Measurements from ENCODE around the gene CSNK1D.

Gene CSNK1D

DNA sequence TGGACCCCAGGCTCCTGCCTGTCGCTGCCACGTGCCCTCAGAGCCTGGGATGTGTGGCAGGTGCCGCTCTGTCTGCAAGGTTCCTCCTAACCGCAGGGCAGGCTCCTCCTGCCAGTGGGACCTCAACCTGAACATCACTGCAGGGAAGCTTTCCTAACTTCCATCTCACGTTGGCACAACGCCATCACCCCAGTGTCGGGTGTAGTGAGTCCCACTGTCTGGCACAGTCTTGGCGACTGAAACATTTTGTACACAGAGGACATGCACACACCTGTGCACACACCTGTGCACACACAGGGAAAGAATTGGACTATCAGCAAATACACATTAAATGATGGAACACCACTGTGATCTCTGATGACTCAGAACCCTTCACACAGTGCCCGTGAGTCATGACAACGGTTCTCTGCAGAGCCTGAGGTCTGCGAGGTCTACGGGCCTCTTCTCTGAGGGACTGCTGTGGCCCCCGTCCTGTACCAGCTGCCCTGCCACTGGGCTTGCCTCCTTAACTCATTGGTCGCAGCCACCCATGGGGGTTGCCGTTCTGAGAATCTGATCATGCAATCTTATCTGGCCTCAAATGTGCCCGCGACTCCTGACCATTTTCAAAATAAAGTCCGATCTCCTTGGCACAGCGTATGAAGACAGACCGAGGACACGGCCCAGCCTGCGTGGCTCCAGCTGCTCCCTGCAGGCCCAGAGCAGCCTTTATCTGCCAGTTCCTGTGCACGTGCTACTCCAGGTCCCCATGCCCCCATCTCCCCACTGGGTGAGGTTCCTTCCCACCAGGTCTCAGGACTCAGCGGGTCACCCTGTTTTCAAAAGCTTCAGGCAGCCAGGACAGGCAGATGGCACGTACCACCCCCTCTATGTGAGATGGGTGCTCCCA is 68.4 kb downstream of the CSNK1D start:
- TF ChIP-seq, protein P1, sequence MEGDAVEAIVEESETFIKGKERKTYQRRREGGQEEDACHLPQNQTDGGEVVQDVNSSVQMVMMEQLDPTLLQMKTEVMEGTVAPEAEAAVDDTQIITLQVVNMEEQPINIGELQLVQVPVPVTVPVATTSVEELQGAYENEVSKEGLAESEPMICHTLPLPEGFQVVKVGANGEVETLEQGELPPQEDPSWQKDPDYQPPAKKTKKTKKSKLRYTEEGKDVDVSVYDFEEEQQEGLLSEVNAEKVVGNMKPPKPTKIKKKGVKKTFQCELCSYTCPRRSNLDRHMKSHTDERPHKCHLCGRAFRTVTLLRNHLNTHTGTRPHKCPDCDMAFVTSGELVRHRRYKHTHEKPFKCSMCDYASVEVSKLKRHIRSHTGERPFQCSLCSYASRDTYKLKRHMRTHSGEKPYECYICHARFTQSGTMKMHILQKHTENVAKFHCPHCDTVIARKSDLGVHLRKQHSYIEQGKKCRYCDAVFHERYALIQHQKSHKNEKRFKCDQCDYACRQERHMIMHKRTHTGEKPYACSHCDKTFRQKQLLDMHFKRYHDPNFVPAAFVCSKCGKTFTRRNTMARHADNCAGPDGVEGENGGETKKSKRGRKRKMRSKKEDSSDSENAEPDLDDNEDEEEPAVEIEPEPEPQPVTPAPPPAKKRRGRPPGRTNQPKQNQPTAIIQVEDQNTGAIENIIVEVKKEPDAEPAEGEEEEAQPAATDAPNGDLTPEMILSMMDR (IDR thresholded peaks at IDR 0.05; ENCODE audit: borderline replicate concordance, extremely low read depth, low read length, poor library complexity, severe bottlenecking) = no peak
- no peak for TF ChIP-seq EZH2 (IDR thresholded peaks at IDR 0.05; ENCODE audit: borderline replicate concordance, low read depth, low read length, severe bottlenecking)
- Histone ChIP-seq H3K27ac (ENCODE audit: low read length) (no peak overlapping the region), H2AFZ (ENCODE audit: low read depth, low read length) (no peak overlapping the region), H3K9ac (ENCODE audit: low read depth, low read length) (no peak overlapping the region), H3K4me3 (ENCODE audit: low read depth in 1 of 2, low read length in 2 of 2) (no peak overlapping the region), H3K27me3 (ENCODE audit: insufficient read depth, low read length, poor library complexity) (no peaks in the 10 kb centered on the region), H3K4me2 (ENCODE audit: insufficient read depth, low read length) (no peak overlapping the region), H3K79me2 (ENCODE audit: insufficient read depth, low read length) (peaks cover 14% of the 10 kb centered on the region), H3K36me3 (ENCODE audit: insufficient read depth, low read length) (peaks cover 21% of the 10 kb centered on the region), H3K4me1 (ENCODE audit: insufficient read depth, low read length) (peaks cover 24% of the 10 kb centered on the region), H4K20me1 (ENCODE audit: insufficient read depth, low read length) (peaks cover 24% of the 10 kb centered on the region), H3K9me3 (ENCODE audit: insufficient read depth, low read length, severe bottlenecking) (no peaks in the 10 kb centered on the region)
- DNase-seq (no peak), ATAC-seq (ENCODE audit: insufficient read depth, low read depth) (no peak)

DNA sequence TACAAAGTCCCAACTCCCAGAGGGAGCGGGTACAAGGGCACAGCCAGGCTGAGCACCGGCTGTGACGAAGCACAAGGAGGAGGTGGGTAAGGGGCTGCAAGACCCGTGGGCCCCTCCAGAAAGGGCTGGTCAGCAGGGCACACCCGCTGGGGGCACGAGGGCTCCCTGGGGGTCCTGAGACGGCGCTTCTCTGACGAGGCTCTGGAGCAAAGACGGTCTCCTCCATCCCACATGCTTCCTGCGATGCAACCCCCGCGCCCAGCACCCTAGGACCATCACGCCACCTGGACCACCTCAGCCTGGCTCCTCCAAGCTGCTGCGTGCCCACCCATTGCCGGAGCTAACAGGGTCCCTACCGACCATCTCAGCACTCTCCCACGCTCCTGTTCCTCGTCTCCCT is 69.6 kb downstream of the CSNK1D start:
- DNase-seq = no peak
- no peak overlapping the region for H3K4me2 ChIP-seq (ENCODE audit: insufficient read depth, low read length)
- no peaks in the 10 kb centered on the region for H3K9me3 ChIP-seq (ENCODE audit: insufficient read depth, low read length, severe bottlenecking)

DNA sequence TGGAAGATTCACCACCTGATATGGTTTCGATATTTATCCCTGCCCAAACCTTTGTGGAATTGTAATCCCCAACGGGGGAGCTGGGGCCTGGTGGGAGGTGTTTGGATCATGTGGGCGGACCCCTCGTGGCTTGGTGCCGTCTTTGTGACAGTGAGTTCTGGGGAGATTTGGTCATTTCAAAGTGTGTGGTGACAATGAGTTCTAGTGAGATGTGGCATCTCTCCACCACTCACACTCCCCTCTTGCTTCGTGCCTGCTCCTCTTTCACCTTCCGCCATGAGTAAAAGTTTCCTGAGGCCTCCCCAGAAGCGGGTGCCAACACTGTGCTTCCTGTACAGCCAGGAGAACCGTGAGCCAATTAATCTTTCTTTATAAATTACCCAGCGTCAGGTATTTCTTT is 70.5 kb downstream of the CSNK1D start:
- TF ChIP-seq, protein P1 (IDR thresholded peaks at IDR 0.05; ENCODE audit: borderline replicate concordance, extremely low read depth, low read length, poor library complexity, severe bottlenecking) = no peak
- no peak for TF ChIP-seq EZH2 (IDR thresholded peaks at IDR 0.05; ENCODE audit: borderline replicate concordance, low read depth, low read length, severe bottlenecking)
- Histone ChIP-seq H4K20me1 (ENCODE audit: insufficient read depth, low read length) (peaks cover 31% of the 10 kb centered on the region), H2AFZ (ENCODE audit: low read depth, low read length) (no peak overlapping the region), H3K27me3 (ENCODE audit: insufficient read depth, low read length, poor library complexity) (no peaks in the 10 kb centered on the region), H3K9me3 (ENCODE audit: insufficient read depth, low read length, severe bottlenecking) (no peaks in the 10 kb centered on the region), H3K79me2 (ENCODE audit: insufficient read depth, low read length) (peaks cover 16% of the 10 kb centered on the region), H3K4me3 (ENCODE audit: low read depth in 1 of 2, low read length in 2 of 2) (no peak overlapping the region), H3K27ac (ENCODE audit: low read length) (no peak overlapping the region), H3K9ac (ENCODE audit: low read depth, low read length) (no peak overlapping the region), H3K36me3 (ENCODE audit: insufficient read depth, low read length) (peaks cover 38% of the 10 kb centered on the region), H3K4me1 (ENCODE audit: insufficient read depth, low read length) (peaks cover 32% of the 10 kb centered on the region), H3K4me2 (ENCODE audit: insufficient read depth, low read length) (no peak overlapping the region)
- ATAC-seq (ENCODE audit: insufficient read depth, low read depth) (no peak), DNase-seq (no peak)

More for the DNA sequence above, 69.6 kb downstream of the CSNK1D start:
- Histone ChIP-seq H3K79me2 (ENCODE audit: insufficient read depth, low read length) (peaks cover 16% of the 10 kb centered on the region), H3K36me3 (ENCODE audit: insufficient read depth, low read length) (peaks cover 33% of the 10 kb centered on the region), H4K20me1 (ENCODE audit: insufficient read depth, low read length) (peaks cover 31% of the 10 kb centered on the region), H3K4me1 (ENCODE audit: insufficient read depth, low read length) (peaks cover 32% of the 10 kb centered on the region), H3K27ac (ENCODE audit: low read length) (no peak overlapping the region), H3K27me3 (ENCODE audit: insufficient read depth, low read length, poor library complexity) (no peaks in the 10 kb centered on the region), H2AFZ (ENCODE audit: low read depth, low read length) (no peak overlapping the region), H3K9ac (ENCODE audit: low read depth, low read length) (no peak overlapping the region), H3K4me3 (ENCODE audit: low read depth in 1 of 2, low read length in 2 of 2) (no peak overlapping the region)
- TF ChIP-seq, protein P1 (IDR thresholded peaks at IDR 0.05; ENCODE audit: borderline replicate concordance, extremely low read depth, low read length, poor library complexity, severe bottlenecking) = no peak
- no peak for TF ChIP-seq EZH2 (IDR thresholded peaks at IDR 0.05; ENCODE audit: borderline replicate concordance, low read depth, low read length, severe bottlenecking)
- ATAC-seq (ENCODE audit: insufficient read depth, low read depth) = no peak
